Suprapubic skin (tissue), 4 donors: ENCODE measurements around the gene ANKRD6.

Experiments
- CTCF ChIP-seq, 2 donors: fragments of 200-600 bp in 1 of 2; fragments of 450-650 bp in 1 of 2; sonication (generic) in 1 of 2; IDR thresholded peaks; one replicate each; pipeline ENCODE4 v1.5.1; 2016 to 2019; ENCODE audit warnings: antibody characterized with exemption in 2 of 2, mild to moderate bottlenecking in 1 of 2, moderate library complexity in 1 of 2
- EP300 ChIP-seq: sonication (generic); formaldehyde crosslinking; IDR thresholded peaks from one replicate; pipeline ENCODE4 v1.6.1; 2017; ENCODE audit warnings: antibody characterized with exemption
- POLR2A ChIP-seq, 2 donors: fragments of 450-650 bp; IDR thresholded peaks; one replicate each; pipeline ENCODE4 v1.6.1; 2017; ENCODE audit warnings: antibody characterized with exemption in 2 of 2, mild to moderate bottlenecking in 2 of 2, moderate library complexity in 2 of 2
- POLR2AphosphoS5 ChIP-seq, 3 donors: sonication (generic); formaldehyde crosslinking; IDR thresholded peaks; one replicate each; pipeline ENCODE4 v1.6.1; 2017; ENCODE audit warnings: antibody characterized with exemption in 3 of 3

GRCh38 chr6:89611666-89612065 is 178.7 kb downstream of the ANKRD6 start:
- TF ChIP-seq POLR2A (IDR thresholded peaks at IDR 0.05) (no peak), CTCF (IDR thresholded peaks at IDR 0.05) (no peak), EP300 (no peak), POLR2AphosphoS5 (IDR thresholded peaks at IDR 0.05) (no peak)
